ENCODE data around the gene ZNF557.
A peak's percentile ranks its signal among the peaks of the same experiment; 100 is the strongest.
"Not testable (repeated sequence)": the region's sequence is repeated elsewhere in the genome, so short reads cannot be mapped to it uniquely, and the experiment has no call there.

The ZNF557 gene

GRCh38 chr19:7069042-7069903, at the start of gene ZNF557:
ZNF557 (plus strand) TSS chr19:7069703; CDS start chr19:7075075, 5,372 bp downstream.
- peaks cover 6% of the 10 kb centered on the region; the same call in 1 of the 2 replicates for H3F3A ChIP-seq (ENCODE audit: insufficient read depth)
- H3K27ac ChIP-seq (ENCODE audit: low read depth, low read length): peak within 1 kb of the TSS; percentile 84
- H3K4me3 ChIP-seq (ENCODE audit: insufficient read depth, low read length, poor library complexity, severe bottlenecking): peak within 1 kb of the TSS; percentile 84
- peak within 1 kb of the TSS; percentile 84 for H3K4me2 ChIP-seq (ENCODE audit: low read depth, low read length, poor library complexity, severe bottlenecking)
- TF ChIP-seq EZH2phosphoT487 (conservative IDR thresholded peaks at IDR 0.05; ENCODE audit: low read length) (no peak), CTCF (IDR thresholded peaks at IDR 0.05; ENCODE audit: insufficient read depth, low read length, poor library complexity, severe bottlenecking) (no peak)
- no peaks in the 10 kb centered on the region for H3K9me3 ChIP-seq (ENCODE audit: insufficient read depth, low read length)
- H2AFZ ChIP-seq (ENCODE audit: low read depth, low read length, severe bottlenecking): peak within 1 kb of the TSS; percentile 93
- H4K20me1 ChIP-seq (ENCODE audit: low read depth, low read length): no peaks in the 10 kb centered on the region
- peaks cover 14% of the 10 kb centered on the region for H3K36me3 ChIP-seq (ENCODE audit: low read length)
- H3K9ac ChIP-seq (ENCODE audit: low read length): peak within 1 kb of the TSS; percentile 87
- H3K27me3 ChIP-seq (ENCODE audit: low read length): no peaks in the 10 kb centered on the region
- H3K9me2 ChIP-seq (replicated peaks; ENCODE audit: insufficient read depth, low read length): no peaks in the 10 kb centered on the region
- peaks cover 20% of the 10 kb centered on the region for H3K79me2 ChIP-seq (ENCODE audit: insufficient read depth, low read length)

- not testable (repeated sequence) for H3K4me2 ChIP-seq (ENCODE audit: low read depth, low read length, poor library complexity, severe bottlenecking); H3K27me3 ChIP-seq (ENCODE audit: low read length); H3K9ac ChIP-seq (ENCODE audit: low read length); H2AFZ ChIP-seq (ENCODE audit: low read depth, low read length, severe bottlenecking); H3F3A ChIP-seq (ENCODE audit: insufficient read depth); H3K9me2 ChIP-seq (replicated peaks; ENCODE audit: insufficient read depth, low read length); H3K79me2 ChIP-seq (ENCODE audit: insufficient read depth, low read length); H3K4me3 ChIP-seq (ENCODE audit: insufficient read depth, low read length, poor library complexity, severe bottlenecking); H3K27ac ChIP-seq (ENCODE audit: low read depth, low read length); H3K9me3 ChIP-seq (ENCODE audit: insufficient read depth, low read length); H3K36me3 ChIP-seq (ENCODE audit: low read length); H4K20me1 ChIP-seq (ENCODE audit: low read depth, low read length)
Observed at GRCh38 chr19:7021331-7021730, 48.2 kb upstream of the ZNF557 start, which contains the start of gene MBD3L2B. MBD3L2B (minus strand) TSS chr19:7021431; CDS start chr19:7021397, 34 bp downstream.

- H3K27me3 ChIP-seq (ENCODE audit: low read length); H3K9me3 ChIP-seq (ENCODE audit: insufficient read depth, low read length); H3K4me3 ChIP-seq (ENCODE audit: insufficient read depth, low read length, poor library complexity, severe bottlenecking); H3K27ac ChIP-seq (ENCODE audit: low read depth, low read length); H4K20me1 ChIP-seq (ENCODE audit: low read depth, low read length); H3F3A ChIP-seq (ENCODE audit: insufficient read depth); H3K9ac ChIP-seq (ENCODE audit: low read length); H3K4me2 ChIP-seq (ENCODE audit: low read depth, low read length, poor library complexity, severe bottlenecking); H3K9me2 ChIP-seq (replicated peaks; ENCODE audit: insufficient read depth, low read length); H2AFZ ChIP-seq (ENCODE audit: low read depth, low read length, severe bottlenecking); H3K79me2 ChIP-seq (ENCODE audit: insufficient read depth, low read length); H3K36me3 ChIP-seq (ENCODE audit: low read length): not testable (repeated sequence)
Observed at GRCh38 chr19:7028790-7029189, 40.7 kb upstream of the ZNF557 start.

- not testable (repeated sequence) for H3K9ac ChIP-seq (ENCODE audit: low read length); H3F3A ChIP-seq (ENCODE audit: insufficient read depth); H3K9me2 ChIP-seq (replicated peaks; ENCODE audit: insufficient read depth, low read length); H3K4me2 ChIP-seq (ENCODE audit: low read depth, low read length, poor library complexity, severe bottlenecking); H3K36me3 ChIP-seq (ENCODE audit: low read length); H3K79me2 ChIP-seq (ENCODE audit: insufficient read depth, low read length); H3K27me3 ChIP-seq (ENCODE audit: low read length); H3K27ac ChIP-seq (ENCODE audit: low read depth, low read length); H4K20me1 ChIP-seq (ENCODE audit: low read depth, low read length); H2AFZ ChIP-seq (ENCODE audit: low read depth, low read length, severe bottlenecking); H3K4me3 ChIP-seq (ENCODE audit: insufficient read depth, low read length, poor library complexity, severe bottlenecking); H3K9me3 ChIP-seq (ENCODE audit: insufficient read depth, low read length)
Observed at GRCh38 chr19:7030278-7030677, 39.2 kb upstream of the ZNF557 start, which contains the start of gene MBD3L5. MBD3L5 (plus strand) TSS chr19:7030578; CDS start chr19:7030612, 34 bp downstream.

- not testable (repeated sequence) for H3K9me2 ChIP-seq (replicated peaks; ENCODE audit: insufficient read depth, low read length); H3K4me3 ChIP-seq (ENCODE audit: insufficient read depth, low read length, poor library complexity, severe bottlenecking); H2AFZ ChIP-seq (ENCODE audit: low read depth, low read length, severe bottlenecking); H3K9ac ChIP-seq (ENCODE audit: low read length); H3K27me3 ChIP-seq (ENCODE audit: low read length); H3K36me3 ChIP-seq (ENCODE audit: low read length); H3K79me2 ChIP-seq (ENCODE audit: insufficient read depth, low read length); H3K9me3 ChIP-seq (ENCODE audit: insufficient read depth, low read length); H3K4me2 ChIP-seq (ENCODE audit: low read depth, low read length, poor library complexity, severe bottlenecking); H4K20me1 ChIP-seq (ENCODE audit: low read depth, low read length); H3K27ac ChIP-seq (ENCODE audit: low read depth, low read length); H3F3A ChIP-seq (ENCODE audit: insufficient read depth)
Observed at GRCh38 chr19:7040079-7040478, 29.4 kb upstream of the ZNF557 start, which contains the start of gene MBD3L4. MBD3L4 (minus strand) TSS chr19:7040179; CDS start chr19:7040144, 35 bp downstream.

GRCh38 chr19:7041563-7041962, 27.9 kb upstream of the ZNF557 start:
- H2AFZ ChIP-seq (ENCODE audit: low read depth, low read length, severe bottlenecking); H3K9me3 ChIP-seq (ENCODE audit: insufficient read depth, low read length); H3K36me3 ChIP-seq (ENCODE audit: low read length); H3K9me2 ChIP-seq (replicated peaks; ENCODE audit: insufficient read depth, low read length); H3K27me3 ChIP-seq (ENCODE audit: low read length); H3K27ac ChIP-seq (ENCODE audit: low read depth, low read length); H3K4me3 ChIP-seq (ENCODE audit: insufficient read depth, low read length, poor library complexity, severe bottlenecking); H3K4me2 ChIP-seq (ENCODE audit: low read depth, low read length, poor library complexity, severe bottlenecking); H3K79me2 ChIP-seq (ENCODE audit: insufficient read depth, low read length); H3K9ac ChIP-seq (ENCODE audit: low read length); H4K20me1 ChIP-seq (ENCODE audit: low read depth, low read length); H3F3A ChIP-seq (ENCODE audit: insufficient read depth): not testable (repeated sequence)

- not testable (repeated sequence) for H3K79me2 ChIP-seq (ENCODE audit: insufficient read depth, low read length); H3K4me2 ChIP-seq (ENCODE audit: low read depth, low read length, poor library complexity, severe bottlenecking); H4K20me1 ChIP-seq (ENCODE audit: low read depth, low read length); H3K36me3 ChIP-seq (ENCODE audit: low read length); H3K4me3 ChIP-seq (ENCODE audit: insufficient read depth, low read length, poor library complexity, severe bottlenecking); H3K9ac ChIP-seq (ENCODE audit: low read length); H3K27ac ChIP-seq (ENCODE audit: low read depth, low read length); H3K9me2 ChIP-seq (replicated peaks; ENCODE audit: insufficient read depth, low read length); H3F3A ChIP-seq (ENCODE audit: insufficient read depth); H3K27me3 ChIP-seq (ENCODE audit: low read length); H3K9me3 ChIP-seq (ENCODE audit: insufficient read depth, low read length); H2AFZ ChIP-seq (ENCODE audit: low read depth, low read length, severe bottlenecking)
Observed at GRCh38 chr19:7049021-7049420, 20.5 kb upstream of the ZNF557 start, which contains the start of gene MBD3L2. MBD3L2 (plus strand) TSS chr19:7049321; CDS start chr19:7049374, 53 bp downstream.
